SW 1271 (cell line): ENCODE results near the gene GNPDA1.

ENCODE experiments used
- DNase-seq, 2 experiments: peaks; one replicate each; lab custom pipeline; 2025; lab: John Stamatoyannopoulos, UW

GNPDA1 gene

DNA sequence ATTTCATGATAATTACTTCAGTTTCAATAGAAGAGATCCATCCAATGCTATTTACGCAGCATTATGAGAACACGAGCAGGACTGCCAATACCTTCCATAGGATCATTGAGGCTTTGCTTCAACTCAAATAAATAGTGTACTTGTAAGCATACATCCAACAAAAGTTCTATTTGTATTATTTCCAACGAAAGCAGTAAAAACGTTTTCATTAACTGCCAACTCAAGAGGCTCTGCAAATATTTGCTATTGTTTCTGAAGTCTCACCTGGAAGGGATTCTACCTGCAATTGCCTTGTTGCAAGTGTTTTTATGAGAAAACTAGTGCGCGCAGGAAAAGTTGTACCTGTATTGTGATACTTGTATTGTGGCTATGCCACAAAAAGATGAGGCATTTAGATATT, 11.0 kb upstream of the GNPDA1 start:
- DNase-seq, result no peak

DNA sequence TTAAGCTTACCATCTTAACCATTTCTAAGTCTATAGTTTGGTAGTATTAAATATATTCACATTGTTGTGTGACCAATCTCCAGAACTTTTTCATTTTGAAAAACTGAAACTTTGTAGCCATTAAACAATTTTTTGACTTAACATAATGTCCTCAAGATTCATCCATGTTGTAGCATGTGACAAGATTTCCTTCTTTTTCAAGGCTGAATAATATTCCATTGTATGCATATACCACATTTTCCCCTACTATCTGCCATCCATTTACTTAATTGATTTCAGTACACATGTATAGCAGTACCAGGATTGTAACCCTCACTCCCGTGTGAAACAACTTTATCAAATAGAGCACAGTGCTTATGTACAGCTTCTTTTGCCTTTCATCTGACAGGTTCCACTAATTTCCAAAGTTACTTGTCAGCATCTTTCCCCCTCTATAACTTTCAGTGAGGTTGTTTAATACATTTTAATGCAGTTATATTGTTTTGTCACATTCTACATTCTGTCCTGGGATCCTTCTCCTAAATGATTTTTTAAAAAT, 7.4 kb upstream of the GNPDA1 start:
- no peak for DNase-seq

DNA sequence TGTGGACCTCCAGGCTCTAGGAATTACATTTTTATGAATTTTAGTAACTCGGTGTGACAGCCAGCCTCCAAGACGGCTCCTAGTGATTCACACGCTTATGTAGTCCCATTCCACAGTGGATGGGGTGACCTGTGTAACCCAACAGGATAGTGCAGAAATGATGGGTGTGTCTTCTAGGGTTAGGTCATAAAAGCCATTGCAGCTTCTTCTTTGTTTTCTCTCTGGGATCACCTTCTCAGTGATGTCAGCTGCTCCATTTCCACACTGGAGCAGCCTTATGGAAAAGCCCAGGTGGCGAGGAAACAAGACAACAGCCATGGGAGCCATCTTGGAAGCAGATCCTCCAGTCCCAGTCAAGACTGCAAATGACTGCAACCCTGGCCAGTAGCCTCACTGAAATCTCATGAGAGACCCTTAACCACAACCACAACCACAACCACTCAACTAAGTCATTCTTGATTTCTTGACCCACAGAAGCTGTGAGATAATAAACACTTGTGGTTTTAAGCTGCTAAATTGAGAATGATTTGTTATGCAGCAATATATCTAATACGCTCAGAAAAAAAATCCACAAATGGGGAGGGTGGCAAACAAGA, 5.1 kb upstream of the GNPDA1 start:
- DNase-seq, result no peak

DNA sequence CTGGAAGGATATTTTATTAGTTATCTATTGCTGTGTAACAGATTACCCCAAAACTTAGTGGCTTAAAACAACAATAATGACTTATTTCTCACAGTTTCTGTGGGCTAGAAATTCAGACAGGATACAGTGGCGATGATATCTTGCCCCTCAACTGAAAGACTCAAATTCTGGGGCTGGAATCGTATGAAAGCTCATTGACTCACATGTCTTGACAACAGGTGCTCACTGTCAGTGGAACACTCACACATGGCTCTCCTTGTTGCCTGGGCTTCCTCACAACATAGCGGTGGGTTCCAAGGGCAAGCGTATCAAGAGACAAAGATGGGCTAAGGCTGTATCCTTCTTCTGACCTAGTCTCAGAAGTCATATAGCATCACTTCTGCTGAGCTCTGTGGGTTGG, 3.7 kb upstream of the GNPDA1 start:
- DNase-seq, result no peak

DNA sequence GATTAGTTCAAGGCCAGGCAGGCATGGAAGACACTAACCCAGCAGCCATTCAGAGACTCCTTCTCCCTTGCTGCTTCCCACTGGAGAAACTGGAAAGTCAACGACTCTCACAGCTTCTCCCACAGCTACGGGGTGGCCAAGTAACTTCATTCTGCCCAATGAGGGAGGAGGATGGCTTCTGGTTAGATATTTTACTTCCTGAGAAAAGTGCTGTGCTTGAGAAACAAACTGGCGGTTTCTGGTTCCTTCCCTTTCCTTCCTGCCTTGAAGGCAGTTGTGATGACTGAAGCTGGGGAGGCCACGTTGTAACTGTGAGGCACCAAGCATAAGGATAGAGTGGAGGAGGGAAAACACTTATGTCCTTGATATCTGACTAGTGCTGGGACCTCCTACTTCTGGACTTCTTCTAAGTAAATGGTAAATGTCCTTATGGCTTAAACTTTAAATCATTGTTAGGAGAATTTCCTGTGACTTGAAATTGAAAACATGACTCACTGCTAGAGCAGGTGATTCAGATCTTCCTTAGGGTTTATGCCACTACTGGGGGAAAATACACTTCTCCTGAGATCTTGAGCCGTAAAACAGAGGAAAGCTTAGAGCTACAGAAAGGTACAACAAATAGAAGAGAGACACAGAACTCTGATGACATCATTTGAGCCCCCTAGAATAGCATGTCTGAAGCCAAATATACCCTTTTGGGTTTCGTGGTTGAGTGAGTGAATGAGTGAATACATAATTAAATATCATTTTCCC, 3.1 kb upstream of the GNPDA1 start:
- peak; percentile 28 to 48 for DNase-seq

DNA sequence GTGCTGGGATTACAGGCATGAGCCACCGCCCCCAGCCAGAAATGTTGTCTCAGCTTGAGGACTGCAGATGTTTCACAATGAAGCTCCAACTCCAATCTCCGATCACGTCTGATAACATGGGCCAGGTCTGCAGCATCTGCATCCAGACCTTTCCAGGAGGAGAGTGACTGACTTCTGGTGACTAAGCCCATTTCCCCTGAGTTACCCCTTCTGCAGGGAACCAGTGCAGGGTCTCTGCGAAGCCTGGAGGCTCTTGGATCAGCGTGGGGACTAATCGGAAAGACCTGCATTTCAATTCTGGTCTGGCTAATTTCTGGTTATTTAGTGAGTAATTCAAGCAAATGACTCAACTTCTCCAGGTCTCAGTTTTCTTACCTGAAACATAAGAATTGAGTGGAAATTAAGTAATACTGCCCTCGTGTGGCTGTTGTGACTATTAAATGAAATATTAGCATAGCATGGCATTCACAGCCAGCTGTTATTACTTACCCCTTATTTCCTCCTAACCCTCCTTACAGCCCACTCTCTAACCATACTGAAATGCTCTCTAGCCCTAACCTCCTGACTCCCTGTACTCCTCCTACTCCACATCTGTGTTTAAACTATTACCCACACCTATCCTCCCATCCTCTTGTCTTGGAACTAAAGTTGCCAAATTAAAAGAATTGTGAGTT, 2.2 kb upstream of the GNPDA1 start:
- DNase-seq, result peak; percentile 58 to 78

DNA sequence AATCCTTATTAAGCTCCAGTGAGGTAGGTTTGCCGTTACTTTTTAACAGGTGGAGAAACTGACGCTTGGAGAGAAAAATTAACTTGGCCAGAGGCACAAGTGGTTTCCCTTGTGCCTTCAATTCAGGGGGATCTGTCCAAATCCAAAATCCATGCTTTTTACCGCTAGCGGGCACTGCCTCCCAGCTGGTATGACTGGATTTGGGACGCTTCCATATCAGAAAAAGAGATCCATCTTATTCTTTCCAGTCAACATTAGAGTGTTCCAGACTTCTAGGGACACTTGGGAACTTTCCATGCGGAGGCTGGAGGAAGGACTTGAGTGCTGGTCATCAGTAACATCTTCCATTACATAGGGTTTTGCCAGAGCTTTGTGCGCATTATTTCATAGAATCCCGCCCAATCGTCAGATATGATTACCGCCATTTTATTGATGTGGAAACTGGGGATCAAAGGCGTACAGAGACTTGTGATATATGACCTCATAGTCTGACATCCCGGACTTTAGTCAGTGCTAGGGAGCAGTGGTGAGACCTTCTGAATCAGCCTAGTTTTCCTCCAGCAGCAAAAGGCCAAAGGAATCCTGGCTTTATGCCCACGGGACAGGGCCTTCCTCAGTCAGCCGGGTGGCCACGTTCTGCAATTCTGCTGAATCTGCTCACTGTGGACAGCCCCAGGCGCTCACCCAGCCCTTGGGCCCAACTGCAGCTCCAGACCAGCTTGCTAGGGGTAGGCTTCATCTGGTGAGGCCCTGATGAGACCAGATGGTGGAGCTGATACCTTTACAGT, 1.1 kb upstream of the GNPDA1 start:
- DNase-seq, result no peak

DNA sequence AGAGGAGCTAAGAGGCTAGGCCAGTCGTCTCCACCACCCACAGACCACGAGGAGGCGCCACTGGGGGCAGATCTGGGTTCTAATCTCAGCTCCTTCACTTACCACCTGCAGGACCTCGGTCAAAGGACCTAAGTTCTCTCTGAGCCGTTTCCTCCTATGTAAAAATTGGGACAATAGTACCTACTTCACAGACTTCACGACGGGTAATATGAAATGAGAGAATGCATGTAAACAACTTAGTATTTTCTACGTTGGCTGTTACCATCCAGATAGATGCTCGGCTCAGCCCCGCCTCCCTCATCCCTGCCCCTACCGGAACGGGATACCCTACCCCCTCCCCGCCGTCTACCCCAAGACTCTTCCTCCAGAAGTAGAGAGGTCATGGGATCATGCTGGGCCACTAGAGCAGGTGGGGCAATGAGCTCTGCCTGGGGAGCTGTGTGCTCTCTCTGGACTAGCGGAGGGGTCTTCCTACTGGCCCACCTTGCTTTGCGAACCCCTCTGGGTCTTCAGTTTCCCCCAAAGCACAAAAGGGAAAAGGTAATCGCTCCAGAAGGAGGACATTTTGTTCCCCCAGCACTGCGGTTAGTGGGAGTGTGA, 541 bp downstream of the GNPDA1 start:
- DNase-seq, result peak; percentile 40 to 62

DNA sequence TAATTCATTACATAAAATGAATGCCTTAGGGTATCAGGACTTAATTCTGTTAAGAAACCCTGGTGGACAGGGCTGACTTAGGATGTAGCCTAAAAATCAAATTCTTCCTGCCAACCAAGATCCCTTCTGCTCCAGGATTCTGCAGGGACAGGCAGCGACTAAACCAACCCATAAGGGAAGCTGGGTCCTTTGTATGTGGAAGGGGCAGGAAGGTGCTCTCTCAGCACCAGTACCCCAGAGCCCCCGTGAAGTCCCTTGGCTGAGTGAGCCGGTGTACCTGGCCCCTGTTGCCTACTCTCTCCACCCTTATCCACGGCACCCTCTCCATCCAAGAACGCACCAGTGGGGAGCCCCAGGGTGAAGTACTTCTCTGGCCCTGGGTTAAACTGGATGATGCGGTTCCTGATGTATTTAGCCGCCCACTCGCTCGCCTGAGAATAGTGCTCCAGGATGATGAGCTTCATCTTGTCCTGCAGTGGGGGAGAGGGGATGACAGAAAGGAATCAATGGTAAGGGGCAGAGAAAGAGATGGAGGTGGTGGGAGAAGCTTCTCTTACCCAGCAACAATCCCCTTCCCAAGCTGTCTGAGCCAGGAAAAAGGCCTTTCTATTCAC, 1.1 kb downstream of the GNPDA1 start:
- no peak for DNase-seq

DNA sequence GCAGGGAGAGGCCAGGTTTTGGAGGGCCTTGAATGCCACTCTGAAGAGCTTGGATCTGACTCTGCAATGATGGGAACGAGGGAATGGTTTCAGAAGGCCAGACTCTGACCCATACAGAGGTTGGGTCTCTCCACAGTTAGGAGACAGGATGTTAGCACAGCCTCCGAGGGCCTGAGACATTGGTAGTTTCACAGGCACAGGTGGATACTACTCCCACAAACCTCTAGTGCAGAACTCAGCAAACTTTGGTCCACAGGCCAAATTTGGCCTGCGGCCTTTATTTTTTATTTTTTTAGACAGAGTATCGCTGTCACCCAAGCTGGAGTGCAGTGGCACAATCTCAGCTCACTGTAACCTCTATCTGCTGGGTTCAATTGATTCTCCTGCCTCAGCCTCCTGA, 2.9 kb downstream of the GNPDA1 start:
- DNase-seq, result no peak

DNA sequence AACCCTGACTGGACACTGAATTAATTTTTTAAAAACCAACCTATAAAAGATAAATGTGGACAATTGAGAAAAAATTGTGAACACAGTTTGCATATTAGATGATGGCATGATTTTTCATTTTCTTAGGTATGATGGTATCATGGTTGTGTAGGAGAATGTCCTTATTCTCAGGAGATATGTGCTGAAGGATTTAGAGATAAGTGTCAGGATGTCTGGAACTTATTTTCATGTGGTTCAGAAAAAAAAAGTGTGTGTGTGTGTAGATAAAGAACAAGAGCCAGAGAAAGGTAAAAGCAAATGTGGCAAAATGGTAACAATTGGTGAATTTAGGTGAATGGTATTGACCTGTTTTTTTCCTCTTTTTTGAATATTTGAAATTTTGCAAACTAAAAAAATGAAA, 4.0 kb downstream of the GNPDA1 start:
- no peak for DNase-seq

DNA sequence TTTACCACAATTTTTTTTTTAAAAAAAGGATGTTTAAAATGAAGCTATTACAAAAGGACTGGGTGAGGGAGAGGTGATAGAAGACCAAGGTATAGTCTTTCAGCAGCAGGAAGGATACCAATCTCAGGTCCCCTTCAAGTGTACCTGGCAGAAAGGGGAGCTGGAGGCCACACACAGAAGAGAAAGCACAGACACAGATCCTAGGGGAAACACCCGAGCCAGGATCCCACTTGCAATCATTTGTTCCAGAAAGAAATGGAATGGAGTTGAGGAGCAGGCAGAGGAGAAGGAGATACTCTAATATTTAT, 5.6 kb downstream of the GNPDA1 start:
- no peak for DNase-seq

DNA sequence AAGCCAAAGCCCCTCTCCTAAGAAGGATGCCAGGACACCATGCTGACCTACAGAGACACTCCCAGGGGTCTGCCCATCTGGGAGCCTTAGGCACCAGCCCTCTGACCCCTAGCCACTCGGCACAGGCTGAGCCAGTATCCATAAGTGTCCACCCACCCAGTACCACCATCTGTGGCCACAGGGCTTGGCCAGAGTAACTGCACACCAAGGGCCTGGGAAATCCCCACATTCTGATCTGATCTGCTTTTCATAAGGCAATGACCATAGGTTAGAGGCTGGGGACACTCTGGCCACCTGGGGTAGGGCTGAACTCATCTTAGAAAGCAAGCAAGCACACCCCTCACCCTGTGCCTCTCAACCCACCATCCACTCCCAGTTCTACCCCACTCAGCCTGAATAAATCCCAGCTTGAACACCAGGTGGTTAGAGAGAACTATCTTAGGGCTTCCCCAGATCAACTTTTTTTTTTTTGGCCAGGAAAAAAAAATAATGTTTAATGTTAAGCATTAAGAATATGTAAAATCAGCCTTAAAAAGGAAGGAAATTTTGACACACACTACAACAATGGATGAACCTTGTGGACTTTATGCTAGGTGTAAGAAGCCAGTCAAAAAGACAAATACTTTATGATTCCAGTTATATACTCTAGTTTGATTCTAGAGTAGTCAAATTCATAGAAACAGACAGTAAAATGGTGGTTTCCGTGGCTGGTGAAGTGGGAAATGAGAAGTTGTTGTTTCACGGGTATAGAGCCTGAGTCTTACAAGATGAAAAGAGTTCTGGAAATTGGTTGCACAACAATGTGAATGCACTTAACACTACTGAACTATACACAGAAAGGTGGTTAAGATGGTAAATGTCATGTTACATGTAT, 6.2 kb downstream of the GNPDA1 start:
- no peak for DNase-seq

DNA sequence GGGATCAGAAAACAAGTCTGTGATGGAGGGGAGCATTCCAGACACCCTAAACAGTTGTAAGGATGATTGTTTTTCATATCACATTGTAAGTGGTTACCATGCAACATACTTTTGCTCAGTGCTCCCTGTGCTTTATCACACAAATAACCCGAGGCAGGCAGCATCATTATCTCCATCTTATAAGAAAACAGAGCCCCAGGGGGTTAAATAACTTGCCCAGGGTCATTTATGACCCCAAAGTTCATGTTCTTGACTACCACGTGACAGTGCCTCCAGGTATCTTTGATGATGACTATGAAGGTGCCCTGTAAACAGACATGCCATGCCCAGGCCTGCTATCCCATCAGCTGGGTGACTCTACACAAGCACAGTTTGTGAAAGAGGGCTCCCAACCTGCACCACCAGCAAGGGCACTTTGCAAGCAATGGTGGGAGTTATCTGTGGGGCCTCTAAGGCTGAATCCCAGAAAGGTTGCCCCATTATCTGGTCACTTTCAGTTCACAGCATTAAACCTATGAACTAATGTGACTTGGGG, 9.5 kb downstream of the GNPDA1 start:
- DNase-seq, result no peak

DNA sequence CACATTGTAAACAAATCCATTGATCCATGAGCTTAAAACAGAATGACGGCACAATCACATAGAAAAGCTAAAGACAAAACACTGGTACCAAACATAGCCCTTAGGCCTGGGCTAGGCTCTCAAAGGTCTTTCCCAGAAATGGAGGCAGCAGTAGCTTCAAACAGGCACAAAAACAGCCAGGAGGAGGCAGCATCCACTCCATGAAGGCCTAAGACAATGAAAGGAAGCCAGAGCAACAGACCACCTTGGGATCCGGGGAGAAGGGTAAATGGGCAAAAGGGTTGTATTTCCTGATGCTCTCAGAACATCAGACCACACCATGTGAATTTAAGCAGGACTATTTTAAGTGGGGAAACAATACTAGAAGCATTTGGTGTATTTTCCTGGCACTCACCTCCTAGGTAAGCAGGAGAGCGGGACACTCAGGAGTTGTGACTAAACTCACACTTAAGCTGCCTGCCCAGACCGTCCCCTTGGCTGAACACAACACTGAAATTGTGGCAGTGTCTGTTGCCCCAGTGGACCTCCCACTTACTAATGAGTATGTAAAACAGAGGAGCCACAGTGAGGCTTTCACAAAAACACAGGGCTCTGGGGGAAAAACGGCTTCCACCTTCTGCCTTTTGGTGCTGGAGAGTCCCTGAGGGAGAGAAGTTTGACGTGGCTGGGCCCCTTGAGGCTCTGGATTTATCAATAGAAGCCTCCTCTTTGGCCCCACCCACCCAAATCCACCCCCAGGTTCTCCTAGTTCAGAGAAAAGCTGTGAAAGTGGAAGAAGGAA, 11.9 kb downstream of the GNPDA1 start:
- DNase-seq, result no peak

DNA sequence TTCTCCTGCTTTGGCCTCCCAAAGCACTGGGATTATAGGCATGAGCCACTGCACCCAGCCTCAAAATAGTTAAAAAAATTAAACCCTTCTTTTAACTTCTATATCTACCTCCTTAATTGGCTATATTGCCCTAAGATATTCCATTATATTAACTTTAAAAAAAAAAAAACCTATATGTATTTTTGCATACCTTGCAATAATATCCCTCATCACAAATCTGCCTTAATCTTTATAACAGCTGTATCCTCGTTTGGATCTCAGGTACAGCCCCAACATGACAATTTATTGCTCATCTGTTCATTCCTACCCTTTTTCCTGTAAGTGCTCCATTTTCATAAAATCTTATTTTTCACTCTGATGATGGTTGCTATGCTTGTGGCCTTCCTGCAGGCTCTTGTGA, 12.7 kb downstream of the GNPDA1 start:
- no peak for DNase-seq

DNA sequence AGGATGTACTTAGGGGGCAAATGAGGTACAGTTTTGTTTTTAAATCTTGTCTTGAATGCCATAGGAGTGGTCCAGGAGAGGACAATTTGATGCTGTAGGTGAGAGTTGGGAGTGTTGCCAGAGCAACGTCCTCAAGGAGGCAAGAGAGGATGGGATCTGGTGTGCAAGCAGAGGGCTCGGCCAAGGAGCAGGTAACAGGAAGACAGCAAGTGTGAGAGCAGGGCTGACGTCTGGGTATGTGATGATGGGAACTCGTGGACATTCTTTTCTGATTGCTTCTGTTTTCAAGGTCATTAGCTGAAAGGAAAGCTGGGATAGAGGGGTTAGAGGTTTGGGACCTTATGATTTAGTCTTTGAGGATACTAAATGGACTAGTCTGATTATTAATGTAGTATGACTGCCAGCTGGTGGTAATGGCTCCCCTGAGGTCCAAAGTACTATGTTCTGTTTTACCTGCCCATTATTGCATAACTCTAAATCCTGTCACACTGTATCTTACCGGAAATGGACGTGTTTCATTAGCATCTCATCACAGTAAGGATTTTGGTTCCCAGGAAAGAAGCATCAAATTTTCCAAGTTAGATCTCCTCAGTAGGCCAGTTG, 15.4 kb downstream of the GNPDA1 start:
- no peak for DNase-seq

DNA sequence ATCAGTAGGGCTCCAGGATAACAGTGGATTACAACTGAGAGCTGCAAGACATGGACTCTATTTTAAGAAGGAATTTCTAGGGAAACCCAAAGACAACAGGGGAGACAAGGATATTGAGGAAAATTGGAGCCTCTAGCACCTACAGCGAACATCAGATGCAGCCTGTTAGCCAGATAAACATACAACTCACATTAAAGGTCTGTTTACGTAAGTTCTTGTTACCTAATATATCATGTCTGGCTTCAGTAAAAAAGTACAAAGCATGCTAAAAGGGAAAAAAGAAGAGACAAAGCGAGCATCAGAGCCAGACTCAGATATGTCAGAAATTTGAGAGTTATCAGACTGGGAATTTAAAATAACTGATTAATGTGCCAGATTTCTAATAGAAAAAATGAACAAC, 17.2 kb downstream of the GNPDA1 start:
- DNase-seq, result no peak

DNA sequence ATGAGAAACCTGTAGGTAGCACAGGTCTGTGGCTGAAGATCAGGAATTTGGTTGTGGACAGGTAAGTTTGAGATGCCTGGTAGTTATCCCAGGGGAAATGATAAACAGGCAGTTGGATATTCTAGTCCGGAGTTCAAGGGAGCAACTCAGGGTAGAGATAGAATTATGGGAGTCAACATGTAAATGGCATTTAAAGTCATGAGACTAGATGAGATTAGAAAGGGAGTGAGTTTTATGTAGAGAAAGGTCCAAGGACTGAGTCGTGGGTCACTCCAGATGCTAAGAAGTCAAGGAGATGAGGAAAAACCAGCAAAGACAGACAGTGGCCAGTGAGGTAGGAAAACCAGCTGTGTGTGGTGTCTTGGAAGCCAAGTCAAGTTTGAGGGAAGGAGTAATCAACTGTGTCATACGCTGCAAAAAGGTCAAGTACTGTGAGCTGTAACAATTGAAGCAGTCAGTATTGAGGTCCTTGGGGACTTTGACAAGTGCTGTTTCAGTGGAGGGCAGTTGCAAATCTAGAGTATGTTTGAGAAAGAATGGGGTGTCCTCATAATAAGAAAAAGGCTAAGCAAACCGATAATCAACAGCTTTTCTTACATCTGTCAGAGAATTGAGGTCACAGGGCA, 18.2 kb downstream of the GNPDA1 start:
- DNase-seq, result no peak
